GM23338 (cell line): Measurements from ENCODE around the gene GPR82. TPM values are rescaled to one million over a fixed set of nuclear protein-coding genes. Genes with fewer than 3 reads are reported as not detected.

ENCODE experiments used
- ATAC-seq: fragments of 200-7000 bp; cut with Tn5 transposase; 3 replicates; pipeline ENCODE4 v1.9.1; 2020
- DNase-seq: peaks from one replicate; pipeline ENCODE4 v3.0.0-alpha.2; 2015; ENCODE audit warnings: low spot score
- H2AFZ ChIP-seq: fragments of 200-600 bp; sonication (generic); 2 replicates; pipeline ENCODE4 v1.8.0; 2016; ENCODE audit warnings: antibody characterized with exemption, mild to moderate bottlenecking, moderate library complexity
- H3F3A ChIP-seq: fragments of 200-600 bp; sonication (generic); replicated peaks from 2 replicates; pipeline ENCODE4 v1.8.0; 2017; ENCODE audit warnings: antibody characterized with exemption, mixed run types, low read depth
- H3K27ac ChIP-seq: fragments of 200-600 bp; sonication (generic); 2 replicates; pipeline ENCODE4 v1.6.1; 2016; ENCODE audit warnings: low read depth
- H3K27me3 ChIP-seq: fragments of 200-600 bp; sonication (generic); 2 replicates; pipeline ENCODE4 v1.8.0; 2016; ENCODE audit warnings: mild to moderate bottlenecking, mixed run types, moderate library complexity; ENCODE audit not compliant: insufficient read depth
- H3K36me3 ChIP-seq: fragments of 200-600 bp; sonication (generic); 2 replicates; pipeline ENCODE4 v1.8.0; 2016; ENCODE audit warnings: mild to moderate bottlenecking; ENCODE audit not compliant: insufficient read depth
- H3K4me1 ChIP-seq: fragments of 200-600 bp; sonication (generic); 2 replicates; pipeline ENCODE4 v1.8.0; 2016; ENCODE audit warnings: mild to moderate bottlenecking, moderate library complexity; ENCODE audit not compliant: insufficient read depth
- H3K4me2 ChIP-seq: fragments of 200-600 bp; sonication (generic); 2 replicates; pipeline ENCODE4 v1.7.1; 2017; ENCODE audit warnings: mixed run types
- H3K4me3 ChIP-seq: fragments of 200-600 bp; sonication (generic); 2 replicates; pipeline ENCODE4 v1.6.1; 2016; ENCODE audit warnings: mixed run types
- H3K79me2 ChIP-seq: fragments of 200-600 bp; sonication (generic); replicated peaks from 2 replicates; pipeline ENCODE4 v1.8.0; 2017; ENCODE audit warnings: mild to moderate bottlenecking; ENCODE audit not compliant: insufficient read depth
- H3K9me2 ChIP-seq: fragments of 200-600 bp; sonication (generic); 2 replicates; pipeline ENCODE4 v1.8.0; 2017; ENCODE audit not compliant: insufficient read depth
- H4K20me1 ChIP-seq: fragments of 200-600 bp; sonication (generic); replicated peaks from 2 replicates; pipeline ENCODE4 v1.8.0; 2017; ENCODE audit warnings: mild to moderate bottlenecking; ENCODE audit not compliant: insufficient read depth
- H3K27ac Mint-ChIP-seq: 2 replicates; pipeline ENCODE4 v1.8.0; 2020; ENCODE audit warnings: inconsistent platforms, mild to moderate bottlenecking, moderate library complexity, mixed read lengths
- H3K27me3 Mint-ChIP-seq: 3 replicates; pipeline ENCODE4 v1.8.0; 2022; ENCODE audit warnings: low read depth, mild to moderate bottlenecking, moderate library complexity, mixed read lengths, inconsistent platforms; ENCODE audit not compliant: insufficient read depth, poor library complexity
- H3K36me3 Mint-ChIP-seq: 3 replicates; pipeline ENCODE4 v1.8.0; 2021; ENCODE audit warnings: low read depth, mild to moderate bottlenecking, inconsistent platforms, moderate library complexity, mixed read lengths
- H3K4me1 Mint-ChIP-seq: 3 replicates; pipeline ENCODE4 v1.8.0; 2020; ENCODE audit warnings: mild to moderate bottlenecking, inconsistent platforms, mixed read lengths
- H3K4me3 Mint-ChIP-seq: 3 replicates; pipeline ENCODE4 v1.8.0; 2021; ENCODE audit warnings: moderate library complexity, mild to moderate bottlenecking, inconsistent platforms, mixed read lengths
- H3K9me3 Mint-ChIP-seq: 3 replicates; pipeline ENCODE4 v1.8.0; 2020; ENCODE audit warnings: moderate library complexity, mild to moderate bottlenecking, inconsistent platforms, mixed read lengths
- CREB1 ChIP-seq: fragments of 250-450 bp; sonication (Bioruptor Pico); IDR thresholded peaks from 2 replicates; pipeline ENCODE4 v1.5.0; 2020; ENCODE audit warnings: low read depth, mild to moderate bottlenecking, moderate library complexity
- EZH2phosphoT487 ChIP-seq: fragments of 200-600 bp; sonication (generic); IDR thresholded peaks from one replicate; pipeline ENCODE4 v1.8.1; 2018; ENCODE audit warnings: antibody characterized with exemption; ENCODE audit not compliant: unreplicated experiment
- REST ChIP-seq: IDR thresholded peaks from one replicate; pipeline ENCODE4 v1.6.1; 2018; ENCODE audit warnings: antibody characterized with exemption; ENCODE audit not compliant: unreplicated experiment
- STAT1 ChIP-seq: IDR thresholded peaks from one replicate; pipeline ENCODE4 v1.6.1; 2016; ENCODE audit warnings: antibody characterized with exemption; ENCODE audit not compliant: unreplicated experiment
- ZNF462 ChIP-seq: fragments of 250-450 bp; sonication (Bioruptor Pico); IDR thresholded peaks from 2 replicates; pipeline ENCODE4 v1.5.0; 2020; ENCODE audit warnings: mild to moderate bottlenecking, moderate library complexity
- polyA plus RNA-seq: library from polyadenylated mRNA; unstranded; fragments of >200 nt; fragmentation: Nextera tagmentation; extraction: Ambion mirVana; gene quantifications from 2 replicates; pipeline ENCODE4 v1.2.1, GENCODE V29; 2016
- total RNA-seq: library from RNA; depleted of rRNA; stranded (reverse); fragments of >200 nt; shearing (Covaris generic); gene quantifications from 2 replicates; pipeline ENCODE4 v1.2.3, GENCODE V29; 2014

Gene GPR82
- total and polyA plus RNA-seq, 2 experiments from 2014 or later: 0.32 TPM; not detected in 1

GRCh38 chrX:41703574-41704029, 20.4 kb upstream of the GPR82 start (continued):
- no peak for TF ChIP-seq ZNF462

DNA sequence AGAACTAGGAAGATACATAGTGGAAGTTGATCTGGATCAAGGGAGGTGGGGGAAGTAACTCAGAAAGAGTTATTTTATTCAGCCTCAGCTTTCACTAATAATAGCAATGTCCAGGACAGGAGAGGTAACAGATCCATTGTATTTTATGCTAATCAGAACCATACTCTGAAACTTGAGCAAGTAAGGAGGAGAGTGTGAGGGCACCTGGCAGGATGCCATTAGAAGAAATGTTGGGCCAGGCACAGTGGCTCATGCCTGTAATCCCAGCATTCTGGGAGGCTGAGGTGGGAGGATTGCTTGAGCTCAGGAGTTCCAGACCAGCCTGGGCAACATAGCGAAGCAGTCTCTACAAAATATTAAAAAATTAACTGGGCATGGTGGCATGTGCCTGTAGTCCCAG, 18.9 kb upstream of the GPR82 start:
- no peak for ATAC-seq
- H3K4me3 Mint-ChIP-seq: no peak overlapping the region
- no peak for DNase-seq
- H3K27ac Mint-ChIP-seq: no peak overlapping the region
- H3F3A ChIP-seq: no peaks in the 10 kb centered on the region
- H3K27me3 ChIP-seq: no peaks in the 10 kb centered on the region
- peaks cover 26% of the 10 kb centered on the region for H3K4me1 Mint-ChIP-seq
- no peaks in the 10 kb centered on the region for H3K36me3 ChIP-seq
- no peaks in the 10 kb centered on the region for H3K36me3 Mint-ChIP-seq
- TF ChIP-seq STAT1: no peak
- no peak for TF ChIP-seq REST
- TF ChIP-seq EZH2phosphoT487: no peak
- no peak for TF ChIP-seq CREB1 (CRISPR knock-in tag)
- no peaks in the 10 kb centered on the region for H3K9me3 Mint-ChIP-seq
- no peaks in the 10 kb centered on the region for H3K27me3 Mint-ChIP-seq
- H3K79me2 ChIP-seq: no peaks in the 10 kb centered on the region
- H3K4me1 ChIP-seq: peaks cover 11% of the 10 kb centered on the region; the same call in 1 of the 2 replicates
- H3K9me2 ChIP-seq: no peaks in the 10 kb centered on the region
- H2AFZ ChIP-seq: no peak overlapping the region
- no peak overlapping the region for H3K27ac ChIP-seq
- no peak overlapping the region for H3K4me3 ChIP-seq
- H3K4me2 ChIP-seq: no peak overlapping the region
- no peaks in the 10 kb centered on the region for H4K20me1 ChIP-seq
